Measurements from ENCODE around the gene SCFD2.

GRCh38 chr4:52853351-52853750 lies 512.5 kb downstream of the SCFD2 start:
- TF ChIP-seq, protein P1, sequence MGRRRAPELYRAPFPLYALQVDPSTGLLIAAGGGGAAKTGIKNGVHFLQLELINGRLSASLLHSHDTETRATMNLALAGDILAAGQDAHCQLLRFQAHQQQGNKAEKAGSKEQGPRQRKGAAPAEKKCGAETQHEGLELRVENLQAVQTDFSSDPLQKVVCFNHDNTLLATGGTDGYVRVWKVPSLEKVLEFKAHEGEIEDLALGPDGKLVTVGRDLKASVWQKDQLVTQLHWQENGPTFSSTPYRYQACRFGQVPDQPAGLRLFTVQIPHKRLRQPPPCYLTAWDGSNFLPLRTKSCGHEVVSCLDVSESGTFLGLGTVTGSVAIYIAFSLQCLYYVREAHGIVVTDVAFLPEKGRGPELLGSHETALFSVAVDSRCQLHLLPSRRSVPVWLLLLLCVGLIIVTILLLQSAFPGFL (CRISPR knock-in tag; IDR thresholded peaks at IDR 0.05; ENCODE audit: borderline replicate concordance), result no peak
- TF ChIP-seq, protein P2, sequence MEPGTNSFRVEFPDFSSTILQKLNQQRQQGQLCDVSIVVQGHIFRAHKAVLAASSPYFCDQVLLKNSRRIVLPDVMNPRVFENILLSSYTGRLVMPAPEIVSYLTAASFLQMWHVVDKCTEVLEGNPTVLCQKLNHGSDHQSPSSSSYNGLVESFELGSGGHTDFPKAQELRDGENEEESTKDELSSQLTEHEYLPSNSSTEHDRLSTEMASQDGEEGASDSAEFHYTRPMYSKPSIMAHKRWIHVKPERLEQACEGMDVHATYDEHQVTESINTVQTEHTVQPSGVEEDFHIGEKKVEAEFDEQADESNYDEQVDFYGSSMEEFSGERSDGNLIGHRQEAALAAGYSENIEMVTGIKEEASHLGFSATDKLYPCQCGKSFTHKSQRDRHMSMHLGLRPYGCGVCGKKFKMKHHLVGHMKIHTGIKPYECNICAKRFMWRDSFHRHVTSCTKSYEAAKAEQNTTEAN (CRISPR knock-in tag; IDR thresholded peaks at IDR 0.05), result no peak
- no peak for TF ChIP-seq CTCF (IDR thresholded peaks at IDR 0.05)
- no peak for TF ChIP-seq JUN (CRISPR knock-in tag; IDR thresholded peaks at IDR 0.05)
- TF ChIP-seq, protein P3, sequence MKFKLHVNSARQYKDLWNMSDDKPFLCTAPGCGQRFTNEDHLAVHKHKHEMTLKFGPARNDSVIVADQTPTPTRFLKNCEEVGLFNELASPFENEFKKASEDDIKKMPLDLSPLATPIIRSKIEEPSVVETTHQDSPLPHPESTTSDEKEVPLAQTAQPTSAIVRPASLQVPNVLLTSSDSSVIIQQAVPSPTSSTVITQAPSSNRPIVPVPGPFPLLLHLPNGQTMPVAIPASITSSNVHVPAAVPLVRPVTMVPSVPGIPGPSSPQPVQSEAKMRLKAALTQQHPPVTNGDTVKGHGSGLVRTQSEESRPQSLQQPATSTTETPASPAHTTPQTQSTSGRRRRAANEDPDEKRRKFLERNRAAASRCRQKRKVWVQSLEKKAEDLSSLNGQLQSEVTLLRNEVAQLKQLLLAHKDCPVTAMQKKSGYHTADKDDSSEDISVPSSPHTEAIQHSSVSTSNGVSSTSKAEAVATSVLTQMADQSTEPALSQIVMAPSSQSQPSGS (CRISPR knock-in tag; IDR thresholded peaks at IDR 0.05; ENCODE audit: borderline replicate concordance, low read depth), result no peak
- no peak for TF ChIP-seq NFATC4 (CRISPR knock-in tag; IDR thresholded peaks at IDR 0.05)
- TF ChIP-seq SOX15 (CRISPR knock-in tag; IDR thresholded peaks at IDR 0.05), result no peak
- no peak for TF ChIP-seq TEAD4 (CRISPR knock-in tag; IDR thresholded peaks at IDR 0.05)
- TF ChIP-seq ZNF512 (CRISPR knock-in tag; IDR thresholded peaks at IDR 0.05; ENCODE audit: borderline replicate concordance), result no peak
- no peak for TF ChIP-seq SP1 (CRISPR knock-in tag; conservative IDR thresholded peaks at IDR 0.05)
- no peak for TF ChIP-seq FOXK1 (CRISPR knock-in tag; IDR thresholded peaks at IDR 0.05)
- no peak for TF ChIP-seq ZNF281 (CRISPR knock-in tag; IDR thresholded peaks at IDR 0.05)

Measured in WTC11 (cell line).